HG03139 (cell line): ENCODE measurements around the gene PLEKHF1.
A peak's percentile ranks its signal among the peaks of the same experiment; 100 is the strongest.

Source experiments
- ATAC-seq: cut with Tn5 transposase; IDR thresholded peaks from one replicate; pipeline ENCODE4 v1.9.1; 2021; ENCODE audit not compliant: unreplicated experiment

The PLEKHF1 gene

GRCh38 chr19:29677001-29677817 is 11.9 kb downstream of the PLEKHF1 start:
- ATAC-seq, result no peak

GRCh38 chr19:29678484-29679106 is 13.3 kb downstream of the PLEKHF1 start:
- no peak for ATAC-seq

- no peak for ATAC-seq
These were observed 14.4 kb downstream of the PLEKHF1 start for GRCh38 chr19:29679598-29680210.

- ATAC-seq, result peak; percentile 64
These were observed 15.2 kb downstream of the PLEKHF1 start for GRCh38 chr19:29680447-29680846.

DNA sequence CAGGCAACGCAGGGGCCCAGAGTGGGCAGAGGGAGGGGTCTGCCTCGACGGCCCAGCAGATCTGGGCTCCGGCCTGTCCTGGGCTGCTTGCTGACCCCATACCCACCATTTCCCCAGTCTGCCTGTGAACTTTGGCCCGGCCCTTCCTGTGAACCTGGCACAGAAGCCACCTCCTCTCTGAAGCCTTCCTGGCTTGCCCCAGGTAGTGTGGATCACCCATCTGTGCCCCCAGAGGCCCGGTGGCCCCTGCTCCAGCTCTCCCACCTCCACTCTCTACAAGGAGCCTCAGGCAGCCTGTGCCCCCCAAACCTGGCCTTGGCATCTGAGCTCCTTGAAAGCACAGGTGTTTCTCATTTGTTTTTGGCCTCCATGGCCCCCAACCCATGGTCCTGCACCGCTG is 15.7 kb downstream of the PLEKHF1 start:
- no peak for ATAC-seq

GRCh38 chr19:29681422-29682235 is 16.4 kb downstream of the PLEKHF1 start:
- ATAC-seq, result no peak

DNA sequence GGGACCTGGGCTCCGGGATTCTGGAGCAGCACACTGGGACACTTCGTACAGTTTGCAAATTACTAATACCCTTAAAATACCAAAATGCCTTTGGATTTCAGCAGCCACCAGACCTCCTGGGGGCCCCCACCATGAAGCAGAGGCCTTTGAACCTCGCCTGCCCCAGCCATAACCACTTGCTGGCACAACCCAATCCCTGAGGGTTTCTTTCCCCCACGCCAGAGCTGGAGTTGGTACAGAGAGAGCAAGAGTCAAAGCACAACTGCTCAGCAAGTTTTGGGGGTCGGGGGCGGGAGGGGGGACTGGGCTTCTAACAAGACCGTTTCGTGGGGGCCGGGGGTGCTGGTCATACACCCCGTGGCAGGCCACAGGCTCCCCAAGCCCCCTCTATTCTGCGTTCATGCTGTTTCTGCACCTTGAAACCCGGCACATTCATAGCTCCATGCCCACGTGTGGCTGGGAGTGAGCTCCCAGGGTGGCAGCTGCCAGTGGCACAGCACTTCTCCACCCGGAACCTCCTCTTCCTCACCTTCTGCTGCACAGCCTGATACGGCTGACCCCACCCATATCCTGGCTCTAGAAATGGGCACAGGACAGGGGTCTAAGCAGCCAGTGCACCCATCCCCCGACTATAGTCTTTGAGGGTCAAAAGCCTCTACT is 17.1 kb downstream of the PLEKHF1 start:
- ATAC-seq, result no peak

DNA sequence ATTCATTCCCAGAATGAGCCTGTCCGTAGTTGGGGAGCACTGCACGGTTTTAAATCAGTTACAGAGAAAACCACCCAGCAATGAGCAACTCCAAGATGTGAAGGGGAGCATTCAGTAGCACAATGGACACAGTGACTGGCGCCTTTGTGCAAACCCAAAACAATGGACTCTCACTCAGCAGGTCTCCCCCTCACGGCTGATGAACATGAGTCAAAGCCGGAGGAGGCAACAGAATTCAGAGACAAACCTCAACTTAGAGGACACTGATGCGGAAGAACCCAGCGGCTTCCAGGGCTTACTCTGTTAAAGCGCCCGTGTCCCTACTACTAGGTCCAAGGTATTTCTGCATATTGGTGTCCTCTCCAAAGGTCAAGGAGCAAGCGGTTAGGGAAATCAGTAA is 17.7 kb downstream of the PLEKHF1 start:
- no peak for ATAC-seq

DNA sequence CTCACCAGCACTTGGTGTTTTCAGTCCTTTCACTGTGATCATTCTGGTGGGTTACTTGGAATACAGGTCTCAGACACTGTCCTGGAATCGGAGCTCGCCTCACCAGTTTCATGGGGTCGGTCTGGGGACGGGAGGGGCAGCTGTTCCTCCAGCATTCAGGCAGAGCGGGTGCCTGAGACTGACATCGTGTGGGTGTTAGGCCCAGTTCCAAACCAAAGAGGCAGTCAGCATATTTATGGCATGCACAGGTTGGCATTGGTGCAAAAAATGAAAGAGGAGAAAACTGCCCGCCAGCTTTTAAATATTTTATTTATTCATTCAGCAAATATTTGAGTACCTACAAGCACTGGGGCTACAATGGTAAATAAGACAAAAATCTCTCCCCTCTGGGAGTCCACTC is 20.1 kb downstream of the PLEKHF1 start:
- no peak for ATAC-seq

DNA sequence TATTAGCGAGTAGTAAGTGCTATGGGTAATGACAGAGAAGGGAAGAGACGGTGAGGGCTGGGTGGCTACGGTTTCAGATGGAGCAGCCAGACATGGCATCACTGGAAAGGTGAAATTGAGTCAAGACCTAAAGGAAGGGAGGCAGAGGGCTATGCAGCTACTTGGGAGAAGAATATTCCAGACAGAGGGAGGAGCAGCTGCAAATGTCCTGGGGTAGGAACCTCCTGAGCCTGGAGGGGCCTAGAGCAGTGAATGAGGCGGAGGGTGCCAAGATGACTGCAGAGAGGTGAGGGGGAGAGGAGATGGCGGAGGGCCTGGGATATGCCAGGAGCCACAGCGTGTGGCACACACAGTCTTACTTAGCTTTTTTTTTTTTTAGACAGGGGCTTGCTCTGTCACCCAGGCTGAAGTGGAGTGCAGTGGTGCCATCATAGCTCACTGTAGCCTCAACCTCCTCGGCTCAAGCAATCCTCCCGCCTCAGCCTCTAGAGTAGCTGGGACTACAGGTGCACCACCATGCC is 21.1 kb downstream of the PLEKHF1 start:
- no peak for ATAC-seq

DNA sequence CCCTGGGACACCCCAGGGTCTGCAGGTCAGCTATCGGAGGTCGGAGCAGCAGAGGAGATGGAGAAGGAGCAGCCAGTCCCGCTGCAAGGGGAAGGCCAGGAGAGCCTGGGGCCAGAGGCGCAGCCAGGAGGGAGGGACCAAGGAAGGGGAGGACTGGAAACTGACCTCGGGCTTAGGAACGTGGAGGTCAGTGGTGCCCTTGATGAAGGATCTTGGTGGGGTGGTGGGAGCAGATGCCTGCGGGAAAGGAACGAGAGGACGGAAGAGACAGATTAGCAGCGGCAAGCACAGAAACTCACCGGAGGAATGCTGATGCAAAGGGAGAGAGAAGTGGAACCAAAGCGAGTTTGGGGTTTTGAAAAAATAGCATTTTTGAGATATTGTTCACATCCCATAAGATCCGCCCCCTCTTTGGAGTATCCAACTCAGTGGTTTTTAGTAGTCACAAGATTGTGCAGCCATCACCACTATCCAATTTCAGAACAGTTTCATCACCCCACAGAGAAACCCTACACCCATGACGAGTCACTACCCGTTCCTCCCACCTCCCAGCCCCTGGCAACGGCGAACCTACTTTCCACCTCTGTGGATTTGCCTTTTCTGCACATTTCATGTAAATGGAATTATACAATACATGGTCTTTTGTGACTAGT is 22.1 kb downstream of the PLEKHF1 start:
- ATAC-seq, result no peak

GRCh38 chr19:29687897-29688728 is 22.9 kb downstream of the PLEKHF1 start:
- no peak for ATAC-seq

- no peak for ATAC-seq
These were observed 25.6 kb downstream of the PLEKHF1 start for GRCh38 chr19:29690842-29691241.

DNA sequence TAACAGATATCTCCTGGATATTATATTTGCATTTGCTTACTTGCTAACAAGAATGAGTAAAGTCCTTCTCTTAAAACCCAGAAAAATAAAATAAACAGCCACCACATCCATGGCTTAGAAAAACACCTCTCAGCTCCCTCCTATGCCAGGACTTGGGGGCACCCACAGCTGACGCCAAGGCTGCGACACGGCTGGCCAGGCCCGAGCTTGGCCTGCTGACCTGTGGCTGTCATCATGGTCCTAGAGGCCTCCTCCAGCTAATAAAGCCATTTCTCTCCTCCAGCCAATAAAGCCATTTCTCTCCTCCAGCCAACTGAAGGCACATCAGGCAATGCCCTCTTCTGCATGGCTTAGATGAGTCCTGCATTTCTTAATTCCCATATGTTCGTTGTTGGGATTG is 28.9 kb downstream of the PLEKHF1 start:
- ATAC-seq, result no peak

- no peak for ATAC-seq
These were observed 29.7 kb downstream of the PLEKHF1 start for GRCh38 chr19:29694669-29695627.

- ATAC-seq, result no peak
These were observed 30.7 kb downstream of the PLEKHF1 start for GRCh38 chr19:29695765-29696564.

DNA sequence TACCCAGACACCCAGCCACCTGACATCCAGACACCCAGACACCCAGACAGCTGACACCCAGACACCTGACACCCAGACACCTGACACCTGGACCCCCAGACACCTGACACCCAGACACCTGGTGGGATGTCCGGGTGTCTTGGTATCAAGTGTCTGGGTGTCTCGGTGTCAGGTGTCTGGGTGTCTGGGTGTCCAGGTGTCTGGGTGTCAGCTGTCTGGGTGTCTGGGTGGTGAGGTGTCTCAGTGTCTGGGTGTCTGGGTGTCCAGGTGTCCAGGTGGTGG is 31.2 kb downstream of the PLEKHF1 start:
- no peak for ATAC-seq
